ENCODE measurements around the gene ATP4B.
"Not testable (repeated sequence)": the region's sequence is repeated elsewhere in the genome, so short reads cannot be mapped to it uniquely, and the experiment has no call there.

The ATP4B gene

DNA sequence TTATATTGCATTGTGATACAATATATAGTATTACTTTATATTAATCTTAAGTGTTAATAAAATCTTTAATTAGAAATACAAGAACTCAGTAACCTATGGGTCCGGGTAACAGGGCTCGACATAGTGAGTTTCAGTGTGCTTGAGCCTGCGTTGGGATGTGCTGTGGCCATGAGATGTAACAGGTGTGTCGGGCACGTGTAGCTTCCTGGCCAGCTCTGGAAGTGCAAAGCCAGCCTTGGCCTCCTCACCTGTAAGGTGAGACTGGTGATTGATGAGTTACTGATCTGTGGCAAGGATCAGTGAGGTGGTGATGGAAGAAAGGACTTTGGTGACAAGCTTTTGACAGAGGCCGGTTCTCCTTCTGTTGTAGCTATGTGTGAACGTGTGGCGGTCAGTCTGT lies 19.2 kb downstream of the ATP4B start:
- DNase-seq: no peak

DNA sequence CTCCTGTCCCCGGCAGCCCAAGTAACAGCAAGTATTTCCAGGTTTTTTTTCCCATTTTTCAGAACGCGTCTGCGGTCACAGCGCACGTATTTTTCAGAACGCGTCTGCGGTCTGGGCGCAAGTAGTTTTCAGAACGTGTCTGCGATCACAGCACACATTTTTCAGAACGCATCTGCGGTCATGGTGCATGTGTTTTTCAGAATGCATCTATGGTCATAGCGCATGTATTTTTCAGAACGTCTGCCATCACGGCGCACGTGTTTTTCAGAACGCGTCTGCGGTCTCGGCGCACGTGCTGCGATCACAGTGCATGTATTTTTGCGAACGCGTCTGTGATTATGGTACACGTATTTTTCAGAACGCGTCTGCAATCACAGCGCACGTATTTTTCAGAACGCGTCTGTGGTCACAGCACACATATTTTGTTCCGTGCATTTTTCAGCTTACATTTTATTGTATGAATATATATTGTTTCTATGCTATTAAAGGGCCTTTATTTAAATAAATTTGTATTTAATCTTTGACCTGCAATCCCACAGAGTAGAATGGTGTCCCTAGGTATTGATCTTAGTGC lies 19.7 kb downstream of the ATP4B start:
- DNase-seq: no peak

DNA sequence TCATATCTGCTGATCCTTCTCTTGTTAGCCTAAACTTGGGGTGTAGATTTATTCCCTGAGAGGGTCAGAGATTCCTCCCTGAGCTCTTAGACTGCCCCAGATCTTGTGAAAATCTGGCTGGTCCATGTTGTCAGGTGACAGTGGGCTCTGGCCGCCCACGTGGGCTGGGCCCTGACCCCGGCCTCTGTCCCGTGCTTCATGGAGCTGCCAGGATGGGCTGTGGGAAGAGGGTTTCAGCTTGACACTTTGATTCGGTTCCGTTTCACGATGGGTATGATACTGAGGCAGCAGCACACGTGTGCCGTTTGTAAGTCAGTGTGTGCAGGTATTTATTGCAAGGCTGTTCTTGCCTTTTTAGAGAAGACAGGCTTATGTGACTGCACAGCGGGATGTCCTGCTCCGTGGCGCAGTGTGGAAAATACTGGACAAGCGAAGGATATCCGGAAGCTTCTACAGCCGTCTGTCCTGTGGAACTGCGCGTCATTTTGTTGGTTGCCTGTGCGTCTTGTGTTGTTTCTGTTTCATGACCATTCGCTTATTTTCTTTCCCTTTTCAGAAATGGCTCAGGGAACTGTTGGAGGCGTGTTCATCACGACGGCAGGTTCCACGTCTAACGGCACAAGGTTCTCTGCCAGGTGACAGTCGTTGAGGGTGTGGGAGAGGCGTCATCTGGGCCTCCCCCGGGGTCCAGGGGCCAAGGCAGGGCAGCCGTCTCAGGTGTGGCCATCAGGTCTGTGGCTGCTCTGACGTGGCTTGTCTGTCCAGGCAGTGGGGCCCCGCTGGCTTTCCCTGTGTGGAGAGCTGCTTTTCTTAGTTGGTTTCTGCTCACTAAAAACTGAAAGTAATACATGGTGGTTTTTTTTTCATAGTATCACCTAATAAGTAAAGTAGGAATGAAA lies 20.5 kb downstream of the ATP4B start:
- DNase-seq: no peak

DNA sequence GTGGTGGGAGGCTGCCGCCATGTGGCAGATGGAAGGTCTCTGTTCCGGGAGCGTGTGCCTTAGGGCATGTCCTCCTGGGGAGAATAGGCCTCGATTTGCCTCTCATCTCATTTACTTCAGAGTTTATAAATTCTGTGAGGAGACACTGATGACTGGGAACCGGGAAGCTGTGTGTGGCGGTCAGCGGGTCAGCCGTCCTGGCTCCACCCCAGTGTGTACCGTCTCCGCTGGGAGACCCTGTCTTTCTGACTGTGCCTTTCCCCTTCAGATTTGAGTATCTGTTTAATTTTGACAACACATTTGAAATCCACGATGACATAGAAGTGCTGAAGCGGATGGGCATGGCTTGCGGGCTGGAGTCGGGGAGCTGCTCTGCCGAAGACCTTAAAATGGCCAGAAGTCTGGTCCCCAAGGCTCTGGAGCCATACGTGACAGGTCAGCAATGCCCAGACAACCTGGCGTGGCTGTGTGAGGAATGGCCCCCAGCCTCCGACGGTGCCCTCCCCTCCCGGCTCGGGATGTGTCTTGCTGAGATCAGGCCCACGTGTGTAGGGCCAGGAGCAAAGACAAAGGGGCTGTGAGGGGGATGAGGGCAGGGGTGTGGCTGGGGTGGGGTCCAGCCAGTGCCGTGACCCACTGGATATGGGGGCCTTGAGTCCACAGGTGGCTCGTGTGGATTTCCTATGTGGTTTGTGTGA lies 21.6 kb downstream of the ATP4B start:
- DNase-seq: no peak

DNA sequence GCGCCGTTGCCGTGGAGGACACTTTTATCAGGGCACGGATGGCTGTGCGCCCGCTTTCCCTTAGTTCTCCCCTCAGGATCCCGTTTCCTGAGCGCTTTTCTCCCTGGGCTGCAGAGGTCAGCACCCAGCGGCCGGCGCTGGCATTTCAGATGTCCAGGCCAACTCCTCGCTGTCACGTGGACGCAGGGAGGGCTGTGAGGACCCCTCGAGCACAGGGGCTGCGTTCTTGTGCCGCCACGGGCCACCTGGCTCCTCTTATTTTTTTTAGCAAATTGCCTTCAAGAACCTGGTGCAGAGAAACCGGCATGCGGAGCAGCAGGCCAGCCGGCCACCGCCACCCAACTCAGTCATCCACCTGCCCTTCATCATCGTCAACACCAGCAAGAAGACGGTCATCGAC lies 22.3 kb downstream of the ATP4B start:
- no peak for DNase-seq

DNA sequence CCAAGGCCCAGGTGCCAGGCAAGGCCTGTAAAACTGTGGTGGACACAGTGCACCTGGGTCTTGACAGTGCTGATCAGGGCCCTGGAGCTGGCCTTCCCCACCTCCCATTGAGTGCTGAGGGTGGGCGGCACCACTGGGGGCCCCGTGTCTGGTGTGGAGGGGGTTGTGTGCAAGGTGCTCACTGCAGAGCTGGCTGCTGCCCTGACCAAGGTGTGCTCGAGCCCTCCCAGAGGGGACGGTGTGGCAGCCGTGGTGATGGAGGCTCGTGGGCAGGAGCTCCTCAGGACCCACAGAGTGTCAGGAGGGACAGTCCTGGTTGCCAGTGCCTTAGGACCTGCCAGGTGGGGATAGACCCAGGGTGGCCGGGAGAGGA lies 23.0 kb downstream of the ATP4B start:
- DNase-seq: no peak

DNA sequence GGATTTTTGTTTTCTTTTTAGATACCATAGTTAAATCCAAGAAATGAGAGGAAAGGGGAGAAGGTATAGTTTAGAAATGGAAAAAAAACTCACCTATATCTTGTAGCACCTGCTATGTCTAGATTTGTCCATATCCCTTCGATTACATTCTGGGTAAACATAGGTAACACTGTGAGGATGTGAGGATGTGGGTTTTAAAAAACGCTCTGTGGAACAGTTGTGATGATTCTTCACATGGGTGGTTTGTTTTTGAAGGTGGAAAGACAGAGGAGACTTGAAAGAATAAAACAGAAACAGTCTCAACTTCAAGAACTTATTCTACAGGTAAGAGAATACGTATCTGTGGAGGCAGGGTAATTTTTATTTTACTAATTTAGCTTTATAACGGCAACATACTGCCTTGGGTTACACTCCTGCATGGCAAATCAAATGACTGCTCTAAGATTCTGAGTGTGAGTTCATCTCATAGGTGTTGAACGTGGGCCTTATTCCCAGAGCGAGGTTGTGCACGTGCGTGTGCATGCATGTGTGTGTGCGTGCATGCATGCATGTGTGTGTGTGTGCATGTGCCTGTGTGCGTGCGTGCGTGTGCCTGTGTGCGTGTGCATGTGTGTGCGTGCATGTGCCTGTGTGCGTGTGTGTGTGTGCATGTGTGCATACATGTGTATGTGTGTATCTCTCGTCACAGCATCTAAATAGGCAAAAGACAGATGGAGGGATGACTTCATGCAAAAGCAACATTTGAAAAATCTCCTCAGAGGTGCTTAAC lies 23.5 kb downstream of the ATP4B start:
- no peak for DNase-seq

DNA sequence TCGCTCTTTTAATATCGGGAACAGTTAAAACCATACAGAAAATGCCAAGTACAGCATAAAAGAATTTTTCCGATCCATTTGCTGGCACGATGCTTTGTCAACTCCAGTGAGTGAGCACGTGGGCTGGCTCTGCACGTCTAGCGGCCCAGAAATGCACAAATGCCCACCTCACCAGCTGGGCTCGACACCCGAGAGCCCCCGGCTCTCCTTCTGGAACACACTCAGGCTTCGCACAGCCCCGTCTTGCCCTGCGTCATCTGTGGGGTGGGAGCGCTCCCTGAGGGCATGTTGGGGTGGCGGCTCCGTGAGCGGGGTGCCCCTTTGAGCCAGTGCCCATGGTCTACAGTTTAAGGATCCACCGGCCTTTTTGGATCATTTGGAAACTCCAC lies 24.5 kb downstream of the ATP4B start:
- DNase-seq: no peak

DNA sequence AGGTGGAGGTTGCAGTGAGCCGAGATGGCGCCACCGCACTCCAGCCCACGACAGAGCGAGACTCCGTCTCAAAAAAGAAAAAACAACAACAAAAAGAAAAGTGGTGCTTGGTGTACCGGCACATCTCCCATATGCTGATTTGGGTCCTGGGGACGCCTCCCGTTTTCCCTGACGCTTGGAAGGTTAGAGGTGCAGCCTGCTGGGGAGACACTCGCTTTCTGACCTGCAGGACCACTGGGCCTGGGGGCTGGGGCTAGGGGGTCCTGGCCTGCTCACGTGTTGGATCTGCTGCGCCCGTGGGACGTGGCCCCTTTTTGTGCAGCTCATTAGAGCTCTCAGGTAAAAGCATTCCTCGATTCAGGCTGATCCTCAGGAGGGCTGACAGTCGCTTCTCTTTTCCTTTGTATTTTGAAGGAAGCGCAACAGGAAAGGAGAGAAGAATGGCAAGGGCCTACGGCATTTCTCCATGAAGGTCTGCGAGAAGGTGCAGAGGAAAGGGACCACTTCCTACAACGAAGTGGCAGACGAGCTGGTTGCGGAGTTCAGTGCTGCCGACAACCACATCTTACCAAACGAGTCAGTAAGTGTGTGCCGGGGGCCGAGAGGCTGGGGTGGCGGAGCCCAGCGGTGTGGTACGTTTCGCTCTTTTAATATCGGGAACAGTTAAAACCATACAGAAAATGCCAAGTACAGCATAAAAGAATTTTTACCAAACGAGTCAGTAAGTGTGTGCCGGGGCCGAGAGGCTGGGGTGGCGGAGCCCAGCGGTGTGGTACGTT lies 25.1 kb downstream of the ATP4B start:
- no peak for DNase-seq

DNA sequence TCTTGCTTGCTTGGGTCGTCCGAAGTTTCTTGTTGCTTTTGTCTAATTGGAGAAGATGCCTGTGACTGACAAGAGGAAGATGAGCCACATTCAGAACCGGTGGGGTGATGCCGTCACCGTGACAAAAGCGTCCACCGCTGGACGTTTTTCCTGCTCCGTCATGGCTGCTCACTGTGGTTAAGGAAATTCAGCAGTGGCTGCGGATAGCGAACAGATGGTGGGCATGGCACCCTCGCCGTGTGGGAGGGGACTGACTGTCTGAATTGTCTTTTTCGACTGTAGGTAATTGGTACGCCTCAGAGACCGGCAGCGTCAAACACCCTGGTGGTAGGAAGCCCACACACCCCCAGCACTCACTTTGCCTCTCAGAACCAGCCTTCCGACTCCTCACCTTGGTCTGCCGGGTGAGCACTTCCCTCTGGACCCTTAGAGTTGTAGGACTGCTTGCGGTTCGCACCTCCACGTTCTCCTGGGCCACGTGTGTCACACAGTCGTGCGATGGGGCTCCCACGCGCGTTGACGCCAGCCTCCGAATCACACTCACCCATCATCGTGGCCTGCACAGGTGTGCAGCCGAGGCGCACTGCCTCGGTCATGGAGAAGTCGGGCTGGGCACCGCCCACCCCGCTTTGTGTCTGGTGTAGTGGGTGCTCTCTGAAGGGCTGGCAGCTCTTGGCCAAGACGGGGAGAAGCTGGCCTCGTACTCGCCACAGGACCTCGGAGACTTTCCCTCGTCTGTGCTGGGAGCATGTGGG lies 26.5 kb downstream of the ATP4B start:
- no peak for DNase-seq

DNA sequence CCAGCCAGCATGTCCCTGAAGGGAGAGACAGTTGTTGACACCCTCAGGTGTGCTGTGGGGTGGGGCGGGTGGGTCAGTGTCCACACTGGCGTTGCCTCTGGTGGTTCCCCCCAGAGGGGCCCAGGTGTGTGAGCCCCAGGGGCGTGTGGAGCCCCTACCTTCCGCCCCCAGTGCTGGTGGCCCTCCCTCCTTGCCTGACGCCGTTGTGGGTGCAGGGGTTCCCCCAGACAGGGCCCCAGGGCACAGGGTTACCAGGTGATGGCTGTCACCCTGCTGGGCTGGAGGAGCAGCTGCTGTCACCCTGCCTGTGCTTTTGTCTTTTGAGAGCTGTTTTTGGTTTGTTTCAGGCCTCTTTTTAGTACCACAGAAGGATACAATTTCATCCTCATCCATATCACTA lies 27.2 kb downstream of the ATP4B start:
- DNase-seq: no peak

DNA sequence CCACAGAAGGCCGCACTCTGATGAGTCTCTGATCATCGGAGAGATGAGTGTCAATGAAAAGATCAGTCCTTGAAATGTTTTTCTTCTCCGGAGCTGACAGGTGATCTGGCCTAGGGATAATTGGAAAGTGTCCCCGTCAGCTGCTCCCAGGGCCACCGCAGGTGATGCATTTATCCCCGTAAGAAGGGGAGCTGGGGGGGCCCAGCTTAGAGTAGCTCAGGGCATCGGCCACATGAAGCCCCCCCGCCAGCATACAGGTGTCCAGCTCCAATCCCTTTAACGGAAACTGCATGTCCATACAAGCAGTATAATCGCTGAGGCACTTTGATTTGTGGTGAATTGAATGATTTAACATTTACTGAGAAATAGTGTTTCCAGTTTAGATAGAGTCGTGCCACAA lies 27.7 kb downstream of the ATP4B start:
- DNase-seq: no peak

DNA sequence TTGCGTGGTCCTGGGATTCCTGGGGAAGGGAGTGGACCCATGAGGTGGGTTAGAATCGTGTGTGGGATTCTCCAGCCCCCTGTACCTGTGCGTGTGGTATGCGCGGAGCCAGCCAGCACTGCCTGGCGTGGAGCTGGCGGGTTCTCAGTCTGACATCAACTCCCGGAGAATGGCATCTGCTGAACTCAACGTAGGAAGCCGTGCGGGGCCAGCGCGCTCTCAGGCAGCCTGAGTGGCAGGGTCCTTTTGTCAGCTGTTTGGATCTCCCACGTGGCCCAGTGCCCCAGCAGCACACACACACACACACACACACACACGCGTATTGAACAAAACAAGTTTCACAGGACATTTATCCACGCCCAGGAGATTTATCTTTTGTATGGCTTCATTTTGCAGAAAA lies 28.1 kb downstream of the ATP4B start:
- no peak for DNase-seq

DNA sequence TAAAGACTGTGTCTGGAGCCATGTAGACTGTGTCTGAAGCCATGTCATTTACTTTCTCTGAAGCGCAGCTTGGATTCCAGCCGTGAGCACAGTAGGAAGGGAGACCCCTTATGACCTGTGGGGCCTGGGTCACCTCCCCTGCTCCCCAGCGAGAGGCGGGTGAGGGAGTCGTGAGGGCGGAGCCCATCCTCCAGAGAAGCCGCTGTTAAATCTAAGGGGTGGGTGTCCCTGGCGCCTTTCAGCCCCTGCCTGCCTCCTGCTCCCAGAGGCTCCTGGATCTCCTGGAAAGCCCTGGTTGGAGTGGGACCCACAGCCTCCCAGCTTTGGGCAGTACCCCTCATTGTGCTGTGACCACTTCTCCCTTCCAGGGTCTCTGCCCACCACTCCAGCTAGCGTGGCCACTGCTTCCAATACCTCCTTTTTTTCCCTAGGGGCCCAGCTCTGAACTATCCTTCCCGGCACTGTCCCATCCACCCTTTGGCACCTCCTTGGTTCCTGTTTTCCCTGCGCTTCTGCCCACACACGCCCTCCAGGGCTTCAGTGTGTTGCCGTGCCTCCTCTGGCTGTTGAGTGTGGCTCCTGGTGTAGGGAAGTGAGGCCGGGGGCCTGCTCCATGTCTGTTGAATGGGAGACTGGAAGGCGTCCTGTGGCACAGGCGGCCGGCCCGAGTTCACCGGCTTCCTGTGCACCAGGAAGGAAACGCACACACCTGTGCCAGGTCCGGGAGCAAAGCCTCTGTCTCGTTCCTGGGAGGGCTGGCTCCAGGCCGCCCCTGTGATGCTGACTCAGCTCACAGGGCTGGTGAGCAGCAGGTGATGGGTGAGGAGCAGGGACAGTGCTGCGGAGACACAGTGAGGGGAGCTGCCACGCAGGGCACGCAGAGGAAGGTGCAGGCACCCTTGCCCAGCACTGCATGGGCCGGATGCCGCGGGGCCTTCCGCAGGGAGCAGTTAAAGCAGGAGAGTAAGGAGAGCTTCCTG lies 29.4 kb downstream of the ATP4B start:
- DNase-seq: no peak

DNA sequence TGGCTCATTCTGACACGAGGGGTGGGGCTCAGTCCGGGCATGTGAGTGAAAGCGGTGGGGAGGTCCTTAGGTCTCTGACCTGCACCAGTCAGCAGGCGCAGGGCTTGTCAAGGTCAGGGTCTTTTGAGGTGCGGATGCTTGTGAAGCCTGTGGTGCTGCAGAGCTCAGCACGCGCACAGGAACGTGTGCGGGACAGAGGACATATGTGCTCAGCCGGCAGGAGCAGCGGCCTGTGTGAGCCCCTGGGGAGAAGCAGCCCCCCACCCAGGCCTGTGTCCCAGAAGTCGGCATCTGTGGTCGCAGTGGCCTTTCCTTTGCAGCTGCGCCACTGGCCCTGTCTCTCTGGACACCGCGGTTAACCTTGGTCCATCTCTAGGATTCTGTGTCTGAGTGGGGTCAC lies 30.9 kb downstream of the ATP4B start:
- DNase-seq: no peak

DNA sequence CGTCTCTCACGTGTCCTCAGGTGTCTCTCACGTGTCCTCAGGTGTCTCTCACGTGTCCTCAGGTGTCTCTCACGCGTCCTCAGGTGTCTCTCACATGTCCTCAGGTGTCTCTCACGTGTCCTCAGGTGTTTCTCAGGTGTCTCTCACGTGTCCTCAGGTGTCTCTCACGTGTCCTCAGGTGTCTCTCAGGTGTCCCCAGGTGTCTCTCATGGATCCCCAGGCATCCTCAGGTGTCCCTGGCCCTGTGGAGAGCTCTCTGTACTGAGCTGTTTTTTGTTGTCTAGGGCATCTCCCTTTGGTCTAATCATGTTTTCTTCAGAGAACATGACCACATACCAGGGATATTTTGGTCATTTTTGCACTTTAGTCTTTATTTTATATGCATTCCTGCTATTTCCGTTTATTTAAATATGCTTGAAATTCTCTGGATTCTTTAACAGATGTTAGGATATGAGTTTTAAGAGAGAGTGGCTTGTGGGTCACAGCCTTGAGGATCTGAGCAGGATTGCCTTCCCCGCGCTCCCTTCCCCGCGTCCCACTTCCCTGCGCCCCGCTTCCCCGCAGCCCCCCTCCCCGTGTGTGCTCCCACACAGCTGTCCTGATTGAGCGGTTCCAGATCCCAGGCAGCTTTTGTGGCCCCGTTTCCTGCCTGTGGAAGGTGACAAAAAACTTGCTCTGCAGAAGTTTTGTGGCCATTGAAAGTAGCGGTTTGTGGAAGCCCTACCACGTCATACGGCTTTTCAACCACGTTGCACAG lies 31.9 kb downstream of the ATP4B start:
- no peak for DNase-seq

DNA sequence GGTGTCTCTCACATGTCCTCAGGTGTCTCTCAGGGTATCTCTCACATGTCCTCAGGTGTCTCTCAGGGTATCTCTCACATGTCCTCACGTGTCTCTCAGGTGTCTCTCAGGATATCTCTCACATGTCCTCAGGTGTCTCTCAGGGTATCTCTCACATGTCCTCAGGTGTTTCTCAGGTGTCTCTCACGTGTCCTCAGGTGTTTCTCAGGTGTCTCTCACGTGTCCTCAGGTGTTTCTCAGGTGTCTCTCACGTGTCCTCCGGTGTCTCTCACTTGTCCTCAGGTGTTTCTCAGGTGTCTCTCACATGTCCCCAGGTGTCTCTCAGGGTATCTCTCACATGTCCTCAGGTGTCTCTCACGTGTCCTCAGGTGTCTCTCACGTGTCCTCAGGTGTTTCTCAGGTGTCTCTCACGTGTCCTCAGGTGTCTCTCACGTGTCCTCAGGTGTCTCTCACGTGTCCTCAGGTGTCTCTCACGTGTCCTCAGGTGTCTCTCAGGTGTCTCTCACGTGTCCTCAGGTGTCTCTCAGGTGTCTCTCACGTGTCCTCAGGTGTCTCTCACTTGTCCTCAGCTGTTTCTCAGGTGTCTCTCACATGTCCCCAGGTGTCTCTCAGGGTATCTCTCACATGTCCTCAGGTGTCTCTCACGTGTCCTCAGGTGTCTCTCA lies 33.2 kb downstream of the ATP4B start:
- DNase-seq: not testable (repeated sequence)

DNA sequence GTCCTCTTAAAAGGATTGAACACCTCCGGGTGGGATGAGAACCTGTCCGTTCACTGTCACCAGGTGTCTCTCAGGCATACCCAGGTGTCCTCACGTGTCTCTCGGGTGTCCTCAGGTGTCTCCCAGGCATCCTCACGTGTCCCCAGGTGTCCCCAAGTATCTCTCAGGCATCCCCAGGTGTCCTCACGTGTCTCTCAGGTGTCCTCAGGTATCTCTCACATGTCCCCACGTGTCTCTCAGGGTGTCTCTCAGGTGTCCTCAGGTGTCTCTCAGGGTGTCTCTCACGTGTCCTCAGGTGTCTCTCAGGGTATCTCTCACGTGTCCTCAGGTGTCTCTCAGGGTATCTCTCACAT lies 33.8 kb downstream of the ATP4B start:
- no peak for DNase-seq

DNA sequence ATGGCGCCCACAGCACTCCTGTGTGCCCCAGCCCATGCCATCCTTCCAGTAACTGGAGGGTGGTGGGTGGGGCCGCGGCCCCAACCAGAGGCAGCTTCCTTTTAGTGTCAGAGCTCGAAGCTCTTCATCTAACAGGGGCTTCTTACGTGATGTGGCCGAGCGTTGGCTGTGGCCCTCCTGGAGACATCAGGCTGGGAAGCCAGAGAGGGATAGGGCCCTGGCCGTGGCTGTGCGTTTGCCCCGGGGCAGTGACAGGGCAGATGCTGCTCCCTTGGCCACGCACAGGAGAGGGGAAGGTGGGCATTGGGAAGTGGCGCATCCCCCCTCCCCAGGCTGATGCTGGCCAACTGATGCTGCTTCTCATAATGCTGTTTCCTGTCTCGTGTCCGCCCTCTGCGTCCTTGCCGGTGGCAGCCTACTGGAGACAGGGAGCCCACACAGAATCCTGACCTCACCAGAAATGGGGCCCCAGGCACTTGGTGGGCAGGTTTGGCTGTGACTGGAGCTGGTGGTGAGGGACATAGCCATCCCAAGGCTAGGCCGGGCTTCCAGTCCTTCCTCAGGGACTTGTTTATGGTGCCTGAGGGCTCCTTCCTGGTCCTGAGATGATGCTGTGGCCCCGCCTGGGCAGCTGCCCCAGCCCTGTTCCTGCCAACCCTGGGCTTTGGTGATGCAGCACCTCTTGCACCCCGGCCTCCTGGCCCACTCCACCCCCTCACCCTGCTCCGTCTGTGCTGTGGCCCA lies 34.3 kb downstream of the ATP4B start:
- no peak for DNase-seq
